ENCODE measurements around the gene DDX59. TPM values are rescaled to one million over a fixed set of nuclear protein-coding genes. Genes with fewer than 3 reads are reported as not detected.

DDX59 gene
- total RNA-seq, 2 experiments from 2014 or later = 24.1 to 27.8 TPM

- Mint-ChIP-seq H3K9me3 (ENCODE audit: insufficient read depth) (no peaks in the 10 kb centered on the region), H3K4me1 (ENCODE audit: low read depth) (peaks cover 38% of the 10 kb centered on the region), H3K27ac (peak overlapping the region; percentile 78), H3K27me3 (ENCODE audit: low read depth) (no peaks in the 10 kb centered on the region), H3K36me3 (ENCODE audit: low read depth) (peaks cover 29% of the 10 kb centered on the region), H3K4me3 (peak overlapping the region; percentile 97)
- CTCF ChIA-PET = interaction anchor here (2.6 kb wide), 1 partner anchor 47 kb away, joined by 51 read pairs; no protein-coding TSS in a partner anchor
- ATAC-seq (no peak), DNase-seq (no peak)
- POLR2A ChIA-PET = interaction anchor here (0.8 to 2.0 kb wide), 7 partner anchors 9 to 49 kb away, joined by 3 to 22 read pairs (median 8); no protein-coding TSS in a partner anchor
Measured at GRCh38 chr1:200668514-200669313, 993 bp downstream of the DDX59 start.

GRCh38 chr1:200666309-200666708 is 3.4 kb downstream of the DDX59 start:
- DNase-seq = no peak
- POLR2A ChIA-PET = interaction anchor here (0.5 kb wide), 1 partner anchor 56 kb away, joined by 3 read pairs; no protein-coding TSS in a partner anchor
- CTCF ChIA-PET = no interaction called here
- ATAC-seq = no peak
- Mint-ChIP-seq H3K27ac (no peak overlapping the region), H3K9me3 (ENCODE audit: insufficient read depth) (no peaks in the 10 kb centered on the region), H3K4me1 (ENCODE audit: low read depth) (peaks cover 40% of the 10 kb centered on the region), H3K27me3 (ENCODE audit: low read depth) (no peaks in the 10 kb centered on the region), H3K36me3 (ENCODE audit: low read depth) (peaks cover 48% of the 10 kb centered on the region), H3K4me3 (no peak overlapping the region)

- Mint-ChIP-seq H3K36me3 (ENCODE audit: low read depth) (peaks cover 51% of the 10 kb centered on the region), H3K27me3 (ENCODE audit: low read depth) (no peaks in the 10 kb centered on the region), H3K9me3 (ENCODE audit: insufficient read depth) (no peaks in the 10 kb centered on the region), H3K4me3 (no peak overlapping the region), H3K4me1 (ENCODE audit: low read depth) (peaks cover 39% of the 10 kb centered on the region), H3K27ac (no peak overlapping the region)
- ATAC-seq = no peak
- POLR2A ChIA-PET = no interaction called here
- CTCF ChIA-PET = no interaction called here
- no peak for DNase-seq
Measured at GRCh38 chr1:200665861-200666260, 3.8 kb downstream of the DDX59 start.

- Mint-ChIP-seq H3K27ac (no peak overlapping the region), H3K4me1 (ENCODE audit: low read depth) (peaks cover 15% of the 10 kb centered on the region), H3K27me3 (ENCODE audit: low read depth) (no peaks in the 10 kb centered on the region), H3K36me3 (ENCODE audit: low read depth) (peaks cover 70% of the 10 kb centered on the region), H3K4me3 (no peak overlapping the region), H3K9me3 (ENCODE audit: insufficient read depth) (no peaks in the 10 kb centered on the region)
- DNase-seq (no peak), ATAC-seq (no peak)
- CTCF ChIA-PET = no interaction called here
- POLR2A ChIA-PET = no interaction called here
Measured at GRCh38 chr1:200660719-200661118, 9.0 kb downstream of the DDX59 start.

- Mint-ChIP-seq H3K27ac (no peak overlapping the region), H3K4me1 (ENCODE audit: low read depth) (peaks cover 14% of the 10 kb centered on the region), H3K36me3 (ENCODE audit: low read depth) (peaks cover 64% of the 10 kb centered on the region), H3K9me3 (ENCODE audit: insufficient read depth) (no peaks in the 10 kb centered on the region), H3K27me3 (ENCODE audit: low read depth) (no peaks in the 10 kb centered on the region), H3K4me3 (no peak overlapping the region)
- CTCF ChIA-PET = interaction anchor here (0.9 kb wide), 1 partner anchor 17 kb away, joined by 4 read pairs; no protein-coding TSS in a partner anchor
- DNase-seq (no peak), ATAC-seq (no peak)
- POLR2A ChIA-PET = interaction anchor here (0.8 kb wide), 1 partner anchor 9 kb away, joined by 3 read pairs; no protein-coding TSS in a partner anchor
Measured at GRCh38 chr1:200659269-200659668, 10.4 kb downstream of the DDX59 start.

GRCh38 chr1:200658037-200658818 is 11.5 kb downstream of the DDX59 start:
- no peak for ATAC-seq
- POLR2A ChIA-PET = interaction anchor here (0.7 to 0.9 kb wide), 2 partner anchors 12 to 30 kb away, joined by 3 to 4 read pairs; partner anchors contain the start of gene DDX59
- DNase-seq = no peak
- CTCF ChIA-PET = interaction anchor here (0.9 kb wide), 1 partner anchor 16 kb away, joined by 4 read pairs; no protein-coding TSS in a partner anchor
- peaks cover 61% of the 10 kb centered on the region for H3K36me3 Mint-ChIP-seq (ENCODE audit: low read depth)
- H3K4me1 Mint-ChIP-seq (ENCODE audit: low read depth) = peaks cover 19% of the 10 kb centered on the region
- H3K27ac Mint-ChIP-seq = no peak overlapping the region
- H3K4me3 Mint-ChIP-seq = no peak overlapping the region
- no peaks in the 10 kb centered on the region for H3K27me3 Mint-ChIP-seq (ENCODE audit: low read depth)
- no peaks in the 10 kb centered on the region for H3K9me3 Mint-ChIP-seq (ENCODE audit: insufficient read depth)

GRCh38 chr1:200654660-200655059 is 15.0 kb downstream of the DDX59 start:
- Mint-ChIP-seq H3K4me1 (ENCODE audit: low read depth) (peaks cover 21% of the 10 kb centered on the region), H3K4me3 (no peak overlapping the region), H3K9me3 (ENCODE audit: insufficient read depth) (no peaks in the 10 kb centered on the region), H3K27me3 (ENCODE audit: low read depth) (no peaks in the 10 kb centered on the region), H3K36me3 (ENCODE audit: low read depth) (peaks cover 41% of the 10 kb centered on the region), H3K27ac (no peak overlapping the region)
- CTCF ChIA-PET = no interaction called here
- ATAC-seq = no peak
- no peak for DNase-seq
- POLR2A ChIA-PET = no interaction called here

- Mint-ChIP-seq H3K36me3 (ENCODE audit: low read depth) (peaks cover 40% of the 10 kb centered on the region), H3K27me3 (ENCODE audit: low read depth) (no peaks in the 10 kb centered on the region), H3K27ac (peak overlapping the region; percentile 56), H3K4me1 (ENCODE audit: low read depth) (peaks cover 21% of the 10 kb centered on the region), H3K4me3 (no peak overlapping the region), H3K9me3 (ENCODE audit: insufficient read depth) (no peaks in the 10 kb centered on the region)
- DNase-seq (no peak), ATAC-seq (peak; percentile 39)
- POLR2A ChIA-PET = interaction anchor here (0.9 kb wide), 1 partner anchor 10 kb away, joined by 3 read pairs; no protein-coding TSS in a partner anchor
- CTCF ChIA-PET = interaction anchor here (1.2 to 2.6 kb wide), 2 partner anchors 31 to 150 kb away, joined by 3 to 14 read pairs; no protein-coding TSS in a partner anchor
Measured at GRCh38 chr1:200653022-200653462, 16.7 kb downstream of the DDX59 start.

- Mint-ChIP-seq H3K36me3 (ENCODE audit: low read depth) (peaks cover 36% of the 10 kb centered on the region), H3K9me3 (ENCODE audit: insufficient read depth) (no peaks in the 10 kb centered on the region), H3K27ac (no peak overlapping the region), H3K27me3 (ENCODE audit: low read depth) (no peaks in the 10 kb centered on the region), H3K4me3 (no peak overlapping the region), H3K4me1 (ENCODE audit: low read depth) (peaks cover 21% of the 10 kb centered on the region)
- ChIA-PET CTCF (interaction anchor here (2.6 kb wide), 1 partner anchor 30 kb away, joined by 14 read pairs; no protein-coding TSS in a partner anchor), POLR2A (interaction anchor here (0.9 kb wide), 1 partner anchor 10 kb away, joined by 3 read pairs; no protein-coding TSS in a partner anchor)
- DNase-seq (no peak), ATAC-seq (no peak)
Measured at GRCh38 chr1:200652378-200652777, 17.3 kb downstream of the DDX59 start.

GRCh38 chr1:200646515-200646914 is 23.2 kb downstream of the DDX59 start:
- Mint-ChIP-seq H3K27me3 (ENCODE audit: low read depth) (no peaks in the 10 kb centered on the region), H3K36me3 (ENCODE audit: low read depth) (peaks cover 28% of the 10 kb centered on the region), H3K27ac (no peak overlapping the region), H3K4me3 (no peak overlapping the region), H3K9me3 (ENCODE audit: insufficient read depth) (no peaks in the 10 kb centered on the region), H3K4me1 (ENCODE audit: low read depth) (no peaks in the 10 kb centered on the region)
- no peak for DNase-seq
- CTCF ChIA-PET = no interaction called here
- POLR2A ChIA-PET = no interaction called here
- no peak for ATAC-seq

- no peaks in the 10 kb centered on the region for H3K4me1 Mint-ChIP-seq (ENCODE audit: low read depth)
- peaks cover 32% of the 10 kb centered on the region for H3K36me3 Mint-ChIP-seq (ENCODE audit: low read depth)
Measured at GRCh38 chr1:200644021-200644420, 25.7 kb downstream of the DDX59 start.

More at GRCh38 chr1:200644021-200644420, 25.7 kb downstream of the DDX59 start:
- Mint-ChIP-seq H3K27ac (no peak overlapping the region), H3K9me3 (ENCODE audit: insufficient read depth) (no peaks in the 10 kb centered on the region), H3K4me3 (no peak overlapping the region), H3K27me3 (ENCODE audit: low read depth) (no peaks in the 10 kb centered on the region)
- CTCF ChIA-PET = no interaction called here
- DNase-seq (no peak), ATAC-seq (no peak)
- POLR2A ChIA-PET = no interaction called here
